Panc1 (cell line): ENCODE results near the gene LARP4B. TPM values are rescaled to one million over a fixed set of nuclear protein-coding genes. Genes with fewer than 3 reads are reported as not detected.

Experiments used
- ATAC-seq: fragments of 200-7000 bp; cut with Tn5 transposase; 2 replicates; pipeline ENCODE4 v1.9.1; 2020; ENCODE audit warnings: mild to moderate bottlenecking, moderate library complexity
- BruUV-seq: library from RNA; stranded (reverse); fragments of 400-500 nt; replicated peaks from 2 replicates; lab custom pipeline; 2021; lab: Mats Ljungman, UMichigan
- CTCF ChIA-PET: fragments of 300-600 bp; sonication (Branson Sonifier 250); formaldehyde crosslinking; loops from one replicate; lab custom pipeline; 2022; ENCODE audit warnings: antibody characterized with exemption; lab: Charles Lee
- POLR2A ChIA-PET: fragments of 300-600 bp; sonication (Branson Sonifier 250); formaldehyde crosslinking; loops from one replicate; lab custom pipeline; 2022; ENCODE audit warnings: antibody characterized with exemption; lab: Charles Lee
- DNase-seq: peaks from one replicate; pipeline ENCODE4 v3.0.0-alpha.2; 2010; ENCODE audit warnings: low read depth, low spot score
- H3K27ac ChIP-seq: 2 replicates; pipeline ENCODE4 v1.5.1; 2011; ENCODE audit warnings: mild to moderate bottlenecking, low read length, inconsistent platforms
- H3K27me3 ChIP-seq: fragments of 200-500 bp; sonication (Bioruptor generic); 2 replicates; pipeline ENCODE4 v1.6.0; 2014; ENCODE audit warnings: low read length, inconsistent platforms; ENCODE audit not compliant: control insufficient read depth, insufficient read depth
- H3K36me3 ChIP-seq: fragments of 200-500 bp; sonication (Bioruptor generic); 2 replicates; pipeline ENCODE4 v1.5.1; 2014; ENCODE audit warnings: inconsistent platforms, mild to moderate bottlenecking, low read length, moderate library complexity; ENCODE audit not compliant: control insufficient read depth, insufficient read depth
- H3K4me1 ChIP-seq: 2 replicates; pipeline ENCODE4 v1.5.1; 2011; ENCODE audit warnings: inconsistent platforms, mild to moderate bottlenecking, low read length, moderate library complexity; ENCODE audit not compliant: control insufficient read depth, insufficient read depth
- H3K4me3 ChIP-seq, 2 experiments: 2 replicates each; pipeline ENCODE4 v1.5.1; 2011 to 2012; ENCODE audit warnings: low read depth in 2 of 2, low read length in 2 of 2, mild to moderate bottlenecking in 2 of 2, inconsistent platforms in 1 of 2, moderate library complexity in 1 of 2
- H3K9me3 ChIP-seq: fragments of 200-500 bp; sonication (Bioruptor generic); 2 replicates; pipeline ENCODE4 v1.5.1; 2014; ENCODE audit warnings: low read depth, mild to moderate bottlenecking, inconsistent platforms, low read length, moderate library complexity; ENCODE audit not compliant: control insufficient read depth, insufficient read depth
- CTCF ChIP-seq: fragments of 450-650 bp; IDR thresholded peaks from 2 replicates; pipeline ENCODE4 v1.5.1; 2017; ENCODE audit warnings: mild to moderate bottlenecking
- POLR2AphosphoS5 ChIP-seq: IDR thresholded peaks from 2 replicates; pipeline ENCODE4 v1.6.1; 2012; ENCODE audit warnings: mild to moderate bottlenecking, low read depth, low read length, moderate library complexity
- SIN3A ChIP-seq: IDR thresholded peaks from 2 replicates; pipeline ENCODE4 v1.6.1; 2012; ENCODE audit warnings: low read depth, mild to moderate bottlenecking, low read length, moderate library complexity, borderline replicate concordance; ENCODE audit not compliant: insufficient read depth
- TCF7L2 ChIP-seq: IDR thresholded peaks from 2 replicates; pipeline ENCODE4 v1.6.1; 2011; ENCODE audit warnings: mild to moderate bottlenecking, low read depth, low read length, inconsistent platforms
- in situ Hi-C: cut with HindIII; loops from 2 replicates; pipeline ENCODE4 v1.10.0; 2016; ENCODE audit warnings: low sequenced_read_pairs, low pct_unique_long_range_greater_than_20kb
- intact Hi-C: fragments of 100-400 bp; cut with micrococcal nuclease; formaldehyde crosslinking; loops from one replicate; pipeline ENCODE4 v1.10.0; 2022; ENCODE audit not compliant: unreplicated experiment
- total RNA-seq: library from RNA; stranded (reverse); gene quantifications from one replicate; pipeline ENCODE4 v1.2.1, GENCODE V29; 2021; ENCODE audit not compliant: unreplicated experiment
- TF ChIP-seq, protein P1 (sequence below), 2 experiments: IDR thresholded peaks; 2 replicates each; pipeline ENCODE4 v1.6.1; 2011 to 2012; ENCODE audit warnings: low read depth in 2 of 2, control low read depth in 1 of 2, low read length in 1 of 2, mild to moderate bottlenecking in 1 of 2, moderate library complexity in 1 of 2; ENCODE audit not compliant: insufficient read depth in 1 of 2

LARP4B gene
- total RNA-seq, 1 experiment from 2014 or later: 87.0 TPM

- ChIA-PET POLR2A (interaction anchor here (0.7 kb wide), 2 partner anchors 27 to 127 kb away, joined by 3 to 6 read pairs; no protein-coding TSS in a partner anchor), CTCF (interaction anchor here (0.7 kb wide), 1 partner anchor 27 kb away, joined by 3 read pairs; no protein-coding TSS in a partner anchor)
- TF ChIP-seq TCF7L2 (no peak), SIN3A (no peak), CTCF (no peak), POLR2AphosphoS5 (no peak)
- TF ChIP-seq, protein P1, sequence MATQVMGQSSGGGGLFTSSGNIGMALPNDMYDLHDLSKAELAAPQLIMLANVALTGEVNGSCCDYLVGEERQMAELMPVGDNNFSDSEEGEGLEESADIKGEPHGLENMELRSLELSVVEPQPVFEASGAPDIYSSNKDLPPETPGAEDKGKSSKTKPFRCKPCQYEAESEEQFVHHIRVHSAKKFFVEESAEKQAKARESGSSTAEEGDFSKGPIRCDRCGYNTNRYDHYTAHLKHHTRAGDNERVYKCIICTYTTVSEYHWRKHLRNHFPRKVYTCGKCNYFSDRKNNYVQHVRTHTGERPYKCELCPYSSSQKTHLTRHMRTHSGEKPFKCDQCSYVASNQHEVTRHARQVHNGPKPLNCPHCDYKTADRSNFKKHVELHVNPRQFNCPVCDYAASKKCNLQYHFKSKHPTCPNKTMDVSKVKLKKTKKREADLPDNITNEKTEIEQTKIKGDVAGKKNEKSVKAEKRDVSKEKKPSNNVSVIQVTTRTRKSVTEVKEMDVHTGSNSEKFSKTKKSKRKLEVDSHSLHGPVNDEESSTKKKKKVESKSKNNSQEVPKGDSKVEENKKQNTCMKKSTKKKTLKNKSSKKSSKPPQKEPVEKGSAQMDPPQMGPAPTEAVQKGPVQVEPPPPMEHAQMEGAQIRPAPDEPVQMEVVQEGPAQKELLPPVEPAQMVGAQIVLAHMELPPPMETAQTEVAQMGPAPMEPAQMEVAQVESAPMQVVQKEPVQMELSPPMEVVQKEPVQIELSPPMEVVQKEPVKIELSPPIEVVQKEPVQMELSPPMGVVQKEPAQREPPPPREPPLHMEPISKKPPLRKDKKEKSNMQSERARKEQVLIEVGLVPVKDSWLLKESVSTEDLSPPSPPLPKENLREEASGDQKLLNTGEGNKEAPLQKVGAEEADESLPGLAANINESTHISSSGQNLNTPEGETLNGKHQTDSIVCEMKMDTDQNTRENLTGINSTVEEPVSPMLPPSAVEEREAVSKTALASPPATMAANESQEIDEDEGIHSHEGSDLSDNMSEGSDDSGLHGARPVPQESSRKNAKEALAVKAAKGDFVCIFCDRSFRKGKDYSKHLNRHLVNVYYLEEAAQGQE (IDR thresholded peaks at IDR 0.05; ENCODE audit: insufficient read depth in 1 of 2, low read depth in 2 of 2, low read length in 1 of 2): no peak
- in situ Hi-C loops: no loop called here
- no peaks in the 10 kb centered on the region for H3K9me3 ChIP-seq
- H3K27me3 ChIP-seq: no peaks in the 10 kb centered on the region
- H3K36me3 ChIP-seq: no peaks in the 10 kb centered on the region; the same call in 1 of the 2 replicates
- ATAC-seq: no peak; the same call in 1 of the 2 replicates
- intact Hi-C loops: no loop called here
- peaks cover 8% of the 10 kb centered on the region for H3K4me1 ChIP-seq
- BruUV-seq: no TSS peak
- H3K27ac ChIP-seq: no peak overlapping the region
- no peak for DNase-seq
- no peak overlapping the region for H3K4me3 ChIP-seq
These were observed 9.8 kb downstream of the LARP4B start for GRCh38 chr10:921471-922414.

DNA sequence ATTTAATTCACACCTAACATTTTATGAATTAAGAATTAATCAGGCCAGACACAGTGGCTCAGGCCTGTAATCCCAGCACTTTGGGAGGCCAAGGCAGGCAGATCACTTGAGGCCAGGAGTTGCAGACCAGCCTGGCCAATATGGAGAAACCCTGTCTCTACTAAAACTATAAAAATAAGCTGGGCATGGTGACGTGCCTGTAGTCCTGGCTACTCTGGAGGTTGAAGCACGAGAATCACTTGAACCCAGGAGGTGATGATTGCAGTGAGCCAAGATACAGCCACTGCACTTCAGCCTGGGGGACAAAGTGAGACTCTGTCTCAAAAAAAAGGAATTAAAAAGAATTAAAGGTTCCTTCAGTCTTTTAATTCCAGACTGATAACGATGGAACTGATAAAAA lies 11.1 kb downstream of the LARP4B start:
- Histone ChIP-seq H3K4me3 (no peak overlapping the region), H3K27ac (no peak overlapping the region), H3K27me3 (no peaks in the 10 kb centered on the region), H3K9me3 (no peaks in the 10 kb centered on the region), H3K36me3 (no peaks in the 10 kb centered on the region; the same call in 1 of the 2 replicates), H3K4me1 (no peaks in the 10 kb centered on the region; the same call in 1 of the 2 replicates)
- CTCF ChIA-PET: no interaction called here
- in situ Hi-C loops (no loop called here), intact Hi-C loops (no loop called here)
- DNase-seq: no peak
- POLR2A ChIA-PET: no interaction called here
- TF ChIP-seq TCF7L2 (no peak), SIN3A (no peak), POLR2AphosphoS5 (no peak), CTCF (no peak)
- TF ChIP-seq, protein P1 (IDR thresholded peaks at IDR 0.05; ENCODE audit: insufficient read depth in 1 of 2, low read depth in 2 of 2, low read length in 1 of 2): no peak
- BruUV-seq: no TSS peak
- no peak for ATAC-seq
